HEK293T (cell line): ENCODE data around the gene FDPS.
"Not testable (repeated sequence)": the region's sequence is repeated elsewhere in the genome, so short reads cannot be mapped to it uniquely, and the experiment has no call there.

Experiments
- CTCF ChIA-PET: fragments of 350-600 bp; formaldehyde crosslinking; extraction: SDS; loops from one replicate; lab custom pipeline; 2021; ENCODE audit warnings: antibody characterized with exemption, inconsistent platforms; lab: Yijun Ruan, JAX
- POLR2A ChIA-PET: fragments of 350-600 bp; formaldehyde crosslinking; extraction: SDS; loops from one replicate; lab custom pipeline; 2020; ENCODE audit warnings: antibody characterized with exemption, inconsistent platforms; lab: Yijun Ruan, JAX
- DNase-seq: peaks from one replicate; pipeline ENCODE4 v3.0.0; 2012; ENCODE audit warnings: mixed read lengths; ENCODE audit errors: extremely low spot score
- ARNT ChIP-seq: fragments of 450-650 bp; IDR thresholded peaks from 2 replicates; pipeline ENCODE4 v1.6.1; 2017; ENCODE audit warnings: mild to moderate bottlenecking
- BHLHE40 ChIP-seq: fragments of 450-650 bp; IDR thresholded peaks from 2 replicates; pipeline ENCODE4 v1.6.1; 2016; ENCODE audit warnings: mild to moderate bottlenecking, moderate library complexity, borderline replicate concordance
- CTBP1 ChIP-seq: fragments of 450-650 bp; IDR thresholded peaks from 2 replicates; pipeline ENCODE4 v1.6.1; 2016; ENCODE audit warnings: borderline replicate concordance
- ELF4 ChIP-seq: fragments of 450-650 bp; IDR thresholded peaks from 2 replicates; pipeline ENCODE4 v1.6.1; 2017; ENCODE audit warnings: antibody characterized with exemption
- FOXA1 ChIP-seq: fragments of 450-650 bp; IDR thresholded peaks from 2 replicates; pipeline ENCODE4 v1.6.1; 2016; ENCODE audit warnings: mild to moderate bottlenecking
- FOXK2 ChIP-seq: fragments of 450-650 bp; IDR thresholded peaks from 2 replicates; pipeline ENCODE4 v1.6.1; 2016; ENCODE audit warnings: mild to moderate bottlenecking
- FOXM1 ChIP-seq: fragments of 450-650 bp; IDR thresholded peaks from 2 replicates; pipeline ENCODE4 v1.6.1; 2017; ENCODE audit warnings: mild to moderate bottlenecking, borderline replicate concordance
- HDGF ChIP-seq: fragments of 450-650 bp; IDR thresholded peaks from 2 replicates; pipeline ENCODE4 v1.6.1; 2017; ENCODE audit warnings: antibody characterized with exemption, borderline replicate concordance
- L3MBTL2 ChIP-seq: fragments of 450-650 bp; conservative IDR thresholded peaks from 2 replicates; pipeline ENCODE4 v1.6.1; 2016; ENCODE audit warnings: mild to moderate bottlenecking
- LEF1 ChIP-seq: fragments of 450-650 bp; IDR thresholded peaks from 2 replicates; pipeline ENCODE4 v1.6.1; 2017; ENCODE audit warnings: mild to moderate bottlenecking, borderline replicate concordance
- NFRKB ChIP-seq: fragments of 450-650 bp; IDR thresholded peaks from 2 replicates; pipeline ENCODE4 v1.6.1; 2016; ENCODE audit warnings: mild to moderate bottlenecking, moderate library complexity
- SP1 ChIP-seq: fragments of 450-650 bp; IDR thresholded peaks from 2 replicates; pipeline ENCODE4 v1.6.1; 2017
- SUZ12 ChIP-seq: fragments of 450-650 bp; IDR thresholded peaks from 2 replicates; pipeline ENCODE4 v1.6.1; 2016; ENCODE audit warnings: mild to moderate bottlenecking
- TARDBP ChIP-seq: fragments of 450-650 bp; IDR thresholded peaks from 2 replicates; pipeline ENCODE4 v1.6.1; 2016
- ZNF384 ChIP-seq: fragments of 450-650 bp; IDR thresholded peaks from 2 replicates; pipeline ENCODE4 v1.6.1; 2016
- TF ChIP-seq, protein P1 (sequence below): fragments of 450-650 bp; IDR thresholded peaks from 2 replicates; pipeline ENCODE4 v1.6.1; 2016

The FDPS gene

DNA sequence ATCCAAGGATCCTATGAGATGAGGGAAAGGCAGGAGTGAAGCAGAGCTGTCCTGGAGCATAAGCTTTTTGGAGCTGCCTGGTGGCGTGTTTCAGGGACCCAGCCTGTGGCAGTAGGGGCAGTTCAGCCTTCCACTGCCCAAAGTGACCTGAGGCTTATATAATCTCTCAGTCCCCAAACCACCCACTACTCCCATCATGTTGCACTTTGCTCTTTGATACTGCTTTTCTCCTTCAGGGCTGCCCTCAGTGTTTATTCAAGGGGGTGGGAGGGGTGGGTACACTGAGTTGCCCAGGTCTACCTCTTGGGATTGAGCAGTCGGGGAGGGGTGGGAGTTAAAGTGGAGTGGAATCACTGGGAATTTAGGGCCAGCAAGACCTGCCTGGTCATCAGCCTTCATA, 22.1 kb upstream of the FDPS start:
- POLR2A ChIA-PET, result interaction anchor here (0.6 to 2.3 kb wide), 4 partner anchors 10 to 42 kb away, joined by 3 to 11 read pairs (median 6); partner anchors contain the start of genes CLK2, HCN3 and SCAMP3
- DNase-seq, result no peak
- CTCF ChIA-PET, result interaction anchor here (1.6 kb wide), 1 partner anchor 36 kb away, joined by 7 read pairs; no protein-coding TSS in a partner anchor
- TF ChIP-seq ZNF384 (no peak), HDGF (no peak), FOXK2 (no peak), FOXA1 (no peak), BHLHE40 (no peak), NFRKB (no peak), ELF4 (no peak), TARDBP (no peak), FOXM1 (no peak), ARNT (no peak), SP1 (no peak), CTBP1 (no peak), LEF1 (no peak)
- TF ChIP-seq, protein P1, sequence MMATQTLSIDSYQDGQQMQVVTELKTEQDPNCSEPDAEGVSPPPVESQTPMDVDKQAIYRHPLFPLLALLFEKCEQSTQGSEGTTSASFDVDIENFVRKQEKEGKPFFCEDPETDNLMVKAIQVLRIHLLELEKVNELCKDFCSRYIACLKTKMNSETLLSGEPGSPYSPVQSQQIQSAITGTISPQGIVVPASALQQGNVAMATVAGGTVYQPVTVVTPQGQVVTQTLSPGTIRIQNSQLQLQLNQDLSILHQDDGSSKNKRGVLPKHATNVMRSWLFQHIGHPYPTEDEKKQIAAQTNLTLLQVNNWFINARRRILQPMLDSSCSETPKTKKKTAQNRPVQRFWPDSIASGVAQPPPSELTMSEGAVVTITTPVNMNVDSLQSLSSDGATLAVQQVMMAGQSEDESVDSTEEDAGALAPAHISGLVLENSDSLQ, result no peak

DNA sequence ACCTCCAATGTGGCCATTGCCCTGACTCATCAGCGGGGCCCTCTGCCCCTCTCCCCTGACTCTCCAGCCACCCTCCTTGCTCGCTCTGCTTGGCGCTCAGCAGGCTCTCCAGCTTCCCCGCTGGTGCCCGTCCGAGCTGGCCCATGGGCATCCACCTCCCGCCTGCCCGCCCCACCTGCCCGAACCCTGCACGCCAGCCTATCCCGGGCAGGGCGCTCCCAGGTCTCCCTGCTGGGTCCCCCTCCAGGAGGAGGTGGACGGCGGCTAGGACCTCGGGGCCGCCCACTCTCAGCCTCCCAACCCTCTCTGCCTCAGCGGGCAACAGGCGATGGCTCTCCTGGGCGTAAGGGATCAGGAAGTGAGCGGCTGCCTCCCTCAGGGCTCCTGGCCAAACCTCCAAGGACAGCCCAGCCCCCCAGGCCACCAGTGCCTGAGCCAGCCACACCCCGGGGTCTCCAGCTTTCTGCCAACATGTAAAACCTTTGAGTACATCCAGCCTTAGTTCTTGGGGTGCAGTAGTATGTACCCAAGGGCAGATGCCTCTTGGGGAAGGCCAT, 20.6 kb upstream of the FDPS start:
- no peak for DNase-seq
- ChIA-PET CTCF (no interaction called here), POLR2A (interaction anchor here (0.7 to 2.3 kb wide), 2 partner anchors 11 to 20 kb away, joined by 4 to 7 read pairs; partner anchors contain the start of gene HCN3)
- TF ChIP-seq SUZ12 (no peak), ZNF384 (no peak), FOXA1 (no peak), HDGF (no peak), ELF4 (no peak), L3MBTL2 (no peak), FOXM1 (no peak), FOXK2 (no peak), NFRKB (no peak), SP1 (no peak), ARNT (no peak), BHLHE40 (no peak), TARDBP (no peak), CTBP1 (no peak), LEF1 (no peak)
- TF ChIP-seq, protein P1, result no peak

DNA sequence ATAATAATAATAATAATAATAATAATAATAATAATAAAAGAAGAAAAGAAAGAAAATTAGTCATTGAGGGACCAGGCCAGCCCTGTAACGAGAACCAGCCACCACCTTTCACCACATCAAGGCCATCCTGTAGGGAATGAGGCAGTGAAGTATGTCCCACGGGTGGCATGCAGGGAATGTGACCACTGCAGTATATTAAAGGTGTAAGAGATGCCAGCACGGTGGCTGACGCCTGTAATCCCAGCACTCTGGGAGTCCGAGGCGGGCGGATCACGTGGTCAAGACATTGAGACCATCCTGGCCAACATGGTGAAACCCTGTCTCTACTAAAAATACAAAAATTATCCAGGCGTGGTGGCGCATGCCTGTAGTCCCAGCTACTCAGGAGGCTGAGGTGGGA, 17.7 kb upstream of the FDPS start:
- POLR2A ChIA-PET, result interaction anchor here (3.3 kb wide), 1 partner anchor 18 kb away, joined by 12 read pairs; the partner anchor contains the start of gene CLK2
- CTCF ChIA-PET, DNase-seq: not testable (repeated sequence)

DNA sequence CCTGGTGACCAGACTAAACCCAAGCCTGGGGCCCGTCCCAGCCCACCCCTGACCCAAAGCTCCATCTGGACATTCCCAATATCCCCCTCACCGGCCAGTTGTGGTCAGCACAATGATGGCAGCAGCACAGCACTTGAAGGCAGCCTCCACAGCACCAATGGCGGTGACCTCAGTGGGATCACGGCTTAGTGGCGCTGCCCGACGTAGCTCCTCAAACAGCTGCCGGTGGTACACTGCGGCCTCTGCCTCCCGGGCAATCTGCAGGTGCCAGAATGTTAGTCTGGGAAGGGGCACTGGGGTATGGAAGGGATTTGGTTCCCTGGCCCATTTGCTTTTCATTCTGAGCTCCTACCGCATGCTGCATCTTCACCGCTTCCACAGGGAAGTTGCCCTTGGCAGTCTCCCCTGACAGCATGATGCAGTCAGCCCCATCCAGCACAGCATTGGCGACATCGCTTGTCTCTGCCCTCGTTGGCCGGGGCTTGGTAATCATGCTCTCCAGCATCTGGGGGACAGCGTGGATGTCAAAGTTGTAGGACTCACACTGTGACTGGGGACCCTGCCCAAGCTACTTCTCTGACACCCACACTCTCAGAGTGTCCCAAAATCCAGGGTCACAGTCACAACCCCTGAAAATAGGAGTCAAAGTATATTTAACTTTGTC, 15.4 kb upstream of the FDPS start:
- TF ChIP-seq L3MBTL2, result no peak
- no peak for TF ChIP-seq FOXM1
- TF ChIP-seq ELF4, result no peak
- TF ChIP-seq, protein P1, result no peak
- no peak for TF ChIP-seq ARNT
- no peak for TF ChIP-seq SP1
- TF ChIP-seq ZNF384, result no peak
- TF ChIP-seq TARDBP, result no peak
- TF ChIP-seq SUZ12, result no peak
- TF ChIP-seq NFRKB, result no peak
- TF ChIP-seq CTBP1, result no peak
- TF ChIP-seq LEF1, result no peak
- TF ChIP-seq BHLHE40, result no peak
- no peak for TF ChIP-seq FOXK2
- no peak for TF ChIP-seq HDGF
- no peak for DNase-seq
- ChIA-PET CTCF (interaction anchor here (1.3 to 1.4 kb wide), 2 partner anchors 16 to 42 kb away, joined by 4 to 5 read pairs; partner anchors contain the start of gene HCN3), POLR2A (interaction anchor here (1.0 to 3.3 kb wide), 5 partner anchors 15 to 67 kb away, joined by 3 to 12 read pairs (median 4); partner anchors contain the start of gene CLK2)

DNA sequence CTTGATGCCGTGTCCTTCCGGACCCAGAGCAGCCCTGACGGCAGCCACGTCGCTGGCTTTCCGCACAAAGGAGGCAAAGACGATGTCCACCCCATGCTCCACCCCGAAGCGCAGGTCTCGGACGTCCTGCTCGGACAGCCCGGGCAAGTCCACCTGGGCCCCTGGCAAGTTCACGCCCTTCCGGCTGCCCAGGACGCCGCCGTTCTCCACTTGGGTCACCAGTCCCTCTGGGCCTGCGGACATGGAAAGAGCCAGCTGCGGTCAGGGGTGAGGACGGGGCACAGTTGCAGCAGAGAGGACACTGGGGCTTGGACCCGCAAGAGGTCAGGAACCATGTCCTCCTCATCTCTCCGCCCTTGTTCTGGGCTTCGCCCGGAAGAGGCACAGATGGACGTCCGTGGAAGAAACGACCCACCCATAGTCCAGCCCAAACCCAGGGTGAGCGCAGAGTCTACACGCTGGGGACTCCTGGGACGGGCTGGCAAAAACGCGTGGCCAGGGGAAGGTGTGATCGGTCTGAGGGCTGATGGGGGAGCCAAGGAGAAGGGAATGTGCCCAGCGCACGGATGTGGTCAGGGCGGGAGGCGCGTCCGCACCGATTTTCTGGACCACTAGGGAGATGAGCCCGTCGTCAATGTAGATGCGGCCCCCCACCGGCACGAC, 14.0 kb upstream of the FDPS start:
- TF ChIP-seq ARNT (no peak), L3MBTL2 (no peak)
- no peak for DNase-seq
- ChIA-PET POLR2A (no interaction called here), CTCF (no interaction called here)
